ENCODE measurements around the gene PDE4B. TPM values are rescaled to one million over a fixed set of nuclear protein-coding genes. Genes with fewer than 3 reads are reported as not detected.

Gene PDE4B
- total RNA-seq, 1 experiment from 2014 or later: 1.4 TPM

DNA sequence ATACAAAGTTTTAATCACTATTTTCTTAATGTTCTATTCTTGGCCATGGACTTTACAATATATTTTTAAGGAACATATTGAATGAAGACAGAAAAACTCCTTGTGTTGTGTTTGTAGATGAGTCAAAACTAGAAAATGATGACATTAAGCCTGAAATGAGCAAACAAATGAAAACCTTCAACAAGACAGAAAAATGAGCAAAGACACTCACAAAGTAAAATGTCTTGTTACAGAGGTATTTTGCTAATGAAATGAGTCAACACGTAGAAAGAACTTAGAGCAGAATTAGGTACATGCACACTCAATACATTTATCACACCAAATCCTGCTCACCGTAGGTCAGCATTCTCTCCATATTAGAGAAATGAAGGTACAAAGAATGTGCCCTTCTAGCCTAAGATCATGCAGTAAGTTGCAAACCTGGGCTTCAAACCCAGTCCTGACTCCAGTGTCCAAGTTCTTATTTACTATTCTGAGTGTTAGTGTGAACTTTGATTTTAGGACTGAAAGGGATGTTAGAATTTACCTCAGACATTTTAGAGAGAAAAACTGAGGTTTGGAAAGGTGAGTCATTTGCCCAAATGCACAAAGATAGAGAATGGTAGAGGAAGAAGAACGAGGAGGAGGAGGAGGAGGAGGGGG is 607.3 kb downstream of the PDE4B start:
- TF ChIP-seq EZH2 (IDR thresholded peaks at IDR 0.05; ENCODE audit: low read length, unreplicated experiment) (no peak), EZH2phosphoT487 (IDR thresholded peaks at IDR 0.05; ENCODE audit: borderline replicate concordance, low read length) (no peak)
- TF ChIP-seq, protein P1, sequence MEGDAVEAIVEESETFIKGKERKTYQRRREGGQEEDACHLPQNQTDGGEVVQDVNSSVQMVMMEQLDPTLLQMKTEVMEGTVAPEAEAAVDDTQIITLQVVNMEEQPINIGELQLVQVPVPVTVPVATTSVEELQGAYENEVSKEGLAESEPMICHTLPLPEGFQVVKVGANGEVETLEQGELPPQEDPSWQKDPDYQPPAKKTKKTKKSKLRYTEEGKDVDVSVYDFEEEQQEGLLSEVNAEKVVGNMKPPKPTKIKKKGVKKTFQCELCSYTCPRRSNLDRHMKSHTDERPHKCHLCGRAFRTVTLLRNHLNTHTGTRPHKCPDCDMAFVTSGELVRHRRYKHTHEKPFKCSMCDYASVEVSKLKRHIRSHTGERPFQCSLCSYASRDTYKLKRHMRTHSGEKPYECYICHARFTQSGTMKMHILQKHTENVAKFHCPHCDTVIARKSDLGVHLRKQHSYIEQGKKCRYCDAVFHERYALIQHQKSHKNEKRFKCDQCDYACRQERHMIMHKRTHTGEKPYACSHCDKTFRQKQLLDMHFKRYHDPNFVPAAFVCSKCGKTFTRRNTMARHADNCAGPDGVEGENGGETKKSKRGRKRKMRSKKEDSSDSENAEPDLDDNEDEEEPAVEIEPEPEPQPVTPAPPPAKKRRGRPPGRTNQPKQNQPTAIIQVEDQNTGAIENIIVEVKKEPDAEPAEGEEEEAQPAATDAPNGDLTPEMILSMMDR (conservative IDR thresholded peaks at IDR 0.05; ENCODE audit: low read depth, low read length): no peak

DNA sequence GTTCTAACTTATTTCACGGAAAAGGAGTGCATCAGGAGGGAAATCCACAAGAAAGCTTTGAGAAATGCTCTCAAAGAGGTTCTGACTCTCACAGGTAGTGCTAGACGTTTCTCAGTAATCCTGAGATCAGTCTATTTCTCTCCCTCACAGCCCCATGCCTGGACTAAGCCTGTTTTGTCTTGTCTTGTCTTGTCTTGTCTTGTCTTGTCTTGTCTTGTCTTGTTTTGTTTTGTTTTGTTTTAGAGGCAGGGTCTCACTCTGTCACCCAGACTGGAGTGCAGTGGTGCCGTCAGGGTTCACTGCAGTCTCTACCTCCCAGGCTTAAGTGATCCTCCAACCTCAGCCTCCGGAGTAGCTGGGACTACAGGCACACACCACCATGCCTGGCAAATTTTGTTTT is 608.0 kb downstream of the PDE4B start:
- H3K79me2 ChIP-seq (ENCODE audit: low read length): no peaks in the 10 kb centered on the region
- no peak for ATAC-seq
- no peaks in the 10 kb centered on the region for H3K9me2 ChIP-seq (replicated peaks; ENCODE audit: low read length)
- no peak overlapping the region for H3K27ac ChIP-seq (ENCODE audit: low read length)
- peaks cover 6% of the 10 kb centered on the region; the same call in 1 of the 2 replicates for H3K4me1 ChIP-seq (ENCODE audit: insufficient read depth, low read length)
- POLR2A ChIA-PET (ENCODE audit: unreplicated experiment): no interaction called here
- CTCF ChIA-PET: no interaction called here
- no peak for DNase-seq
- H3K4me3 ChIP-seq (ENCODE audit: low read length): no peak overlapping the region
- H3K27me3 ChIP-seq (ENCODE audit: low read length): no peaks in the 10 kb centered on the region
- no peak overlapping the region for H3K9ac ChIP-seq (ENCODE audit: low read length)
- no peaks in the 10 kb centered on the region for H3F3A ChIP-seq (ENCODE audit: low read length, unreplicated experiment)
- H3K4me2 ChIP-seq (ENCODE audit: low read length): no peak overlapping the region
- no peaks in the 10 kb centered on the region for H3K9me3 ChIP-seq (ENCODE audit: low read length)
- BruUV-seq (replicated peaks): no TSS peak
- H4K20me1 ChIP-seq (ENCODE audit: low read length): no peaks in the 10 kb centered on the region
- intact Hi-C loops (cut with micrococcal nuclease): no loop called here
- no peak overlapping the region for H2AFZ ChIP-seq (ENCODE audit: low read length)
- no peaks in the 10 kb centered on the region for H3K36me3 ChIP-seq (ENCODE audit: low read depth, low read length)
- TF ChIP-seq EZH2 (IDR thresholded peaks at IDR 0.05; ENCODE audit: low read length, unreplicated experiment): no peak
- TF ChIP-seq, protein P1 (conservative IDR thresholded peaks at IDR 0.05; ENCODE audit: low read depth, low read length): no peak
- no peak for TF ChIP-seq EZH2phosphoT487 (IDR thresholded peaks at IDR 0.05; ENCODE audit: borderline replicate concordance, low read length)

More for the DNA sequence above, 607.3 kb downstream of the PDE4B start:
- no peak for DNase-seq
- no peak overlapping the region for H3K4me2 ChIP-seq (ENCODE audit: low read length)
- ChIA-PET CTCF (no interaction called here), POLR2A (ENCODE audit: unreplicated experiment) (no interaction called here)
- H3K79me2 ChIP-seq (ENCODE audit: low read length): no peaks in the 10 kb centered on the region
- no peaks in the 10 kb centered on the region for H3F3A ChIP-seq (ENCODE audit: low read length, unreplicated experiment)
- H3K36me3 ChIP-seq (ENCODE audit: low read depth, low read length): no peaks in the 10 kb centered on the region
- no peak overlapping the region for H3K27ac ChIP-seq (ENCODE audit: low read length)
- intact Hi-C loops (cut with micrococcal nuclease): no loop called here
- no peak overlapping the region for H3K4me3 ChIP-seq (ENCODE audit: low read length)
- no peaks in the 10 kb centered on the region for H4K20me1 ChIP-seq (ENCODE audit: low read length)
- no peak for ATAC-seq
- H3K9me2 ChIP-seq (replicated peaks; ENCODE audit: low read length): no peaks in the 10 kb centered on the region
- H3K9ac ChIP-seq (ENCODE audit: low read length): no peak overlapping the region
- H3K9me3 ChIP-seq (ENCODE audit: low read length): no peaks in the 10 kb centered on the region
- no peak overlapping the region for H2AFZ ChIP-seq (ENCODE audit: low read length)
- no TSS peak for BruUV-seq (replicated peaks)
- H3K4me1 ChIP-seq (ENCODE audit: insufficient read depth, low read length): peaks cover 6% of the 10 kb centered on the region; the same call in 1 of the 2 replicates
- H3K27me3 ChIP-seq (ENCODE audit: low read length): no peaks in the 10 kb centered on the region

DNA sequence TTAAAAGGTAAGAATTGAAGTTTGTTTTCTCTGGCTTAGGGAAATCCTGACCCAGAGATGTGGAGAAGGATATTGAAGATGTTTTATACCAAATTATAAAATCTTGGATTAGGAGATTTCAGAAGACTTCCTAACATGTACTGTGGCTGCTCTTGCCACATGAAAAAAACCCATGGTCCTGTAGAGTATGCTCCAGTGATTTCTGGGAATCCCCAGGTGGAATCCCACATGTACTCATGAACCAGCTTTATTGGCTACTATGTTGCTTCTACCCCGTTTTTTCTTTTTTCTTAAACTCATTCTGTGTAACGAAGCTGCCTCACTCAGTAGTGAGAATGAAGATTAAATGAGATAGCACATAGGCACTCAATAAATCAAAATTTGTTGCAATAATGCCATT is 608.5 kb downstream of the PDE4B start:
- ATAC-seq: no peak
- Histone ChIP-seq H3K36me3 (ENCODE audit: low read depth, low read length) (no peaks in the 10 kb centered on the region), H3K9me2 (replicated peaks; ENCODE audit: low read length) (no peaks in the 10 kb centered on the region), H3F3A (ENCODE audit: low read length, unreplicated experiment) (no peaks in the 10 kb centered on the region), H3K4me3 (ENCODE audit: low read length) (no peak overlapping the region), H3K9ac (ENCODE audit: low read length) (no peak overlapping the region), H3K9me3 (ENCODE audit: low read length) (no peaks in the 10 kb centered on the region), H3K27ac (ENCODE audit: low read length) (no peak overlapping the region), H2AFZ (ENCODE audit: low read length) (no peak overlapping the region), H3K79me2 (ENCODE audit: low read length) (no peaks in the 10 kb centered on the region), H3K4me1 (ENCODE audit: insufficient read depth, low read length) (peaks cover 6% of the 10 kb centered on the region; the same call in 1 of the 2 replicates), H3K27me3 (ENCODE audit: low read length) (no peaks in the 10 kb centered on the region), H3K4me2 (ENCODE audit: low read length) (no peak overlapping the region), H4K20me1 (ENCODE audit: low read length) (no peaks in the 10 kb centered on the region)
- DNase-seq: no peak
- intact Hi-C loops (cut with micrococcal nuclease): no loop called here
- ChIA-PET CTCF (no interaction called here), POLR2A (ENCODE audit: unreplicated experiment) (no interaction called here)
- TF ChIP-seq EZH2 (IDR thresholded peaks at IDR 0.05; ENCODE audit: low read length, unreplicated experiment) (no peak), EZH2phosphoT487 (IDR thresholded peaks at IDR 0.05; ENCODE audit: borderline replicate concordance, low read length) (no peak)
- TF ChIP-seq, protein P1 (conservative IDR thresholded peaks at IDR 0.05; ENCODE audit: low read depth, low read length): no peak
- BruUV-seq (replicated peaks): no TSS peak

Data from PC-3 (cell line).